ENCODE results near the gene FCAMR. TPM values are rescaled to one million over a fixed set of nuclear protein-coding genes. Genes with fewer than 3 reads are reported as not detected.

FCAMR gene
- total and polyA plus RNA-seq, 2 donors (not counting 1 experiment from before 2014, with no cell fraction given), result not detected

DNA sequence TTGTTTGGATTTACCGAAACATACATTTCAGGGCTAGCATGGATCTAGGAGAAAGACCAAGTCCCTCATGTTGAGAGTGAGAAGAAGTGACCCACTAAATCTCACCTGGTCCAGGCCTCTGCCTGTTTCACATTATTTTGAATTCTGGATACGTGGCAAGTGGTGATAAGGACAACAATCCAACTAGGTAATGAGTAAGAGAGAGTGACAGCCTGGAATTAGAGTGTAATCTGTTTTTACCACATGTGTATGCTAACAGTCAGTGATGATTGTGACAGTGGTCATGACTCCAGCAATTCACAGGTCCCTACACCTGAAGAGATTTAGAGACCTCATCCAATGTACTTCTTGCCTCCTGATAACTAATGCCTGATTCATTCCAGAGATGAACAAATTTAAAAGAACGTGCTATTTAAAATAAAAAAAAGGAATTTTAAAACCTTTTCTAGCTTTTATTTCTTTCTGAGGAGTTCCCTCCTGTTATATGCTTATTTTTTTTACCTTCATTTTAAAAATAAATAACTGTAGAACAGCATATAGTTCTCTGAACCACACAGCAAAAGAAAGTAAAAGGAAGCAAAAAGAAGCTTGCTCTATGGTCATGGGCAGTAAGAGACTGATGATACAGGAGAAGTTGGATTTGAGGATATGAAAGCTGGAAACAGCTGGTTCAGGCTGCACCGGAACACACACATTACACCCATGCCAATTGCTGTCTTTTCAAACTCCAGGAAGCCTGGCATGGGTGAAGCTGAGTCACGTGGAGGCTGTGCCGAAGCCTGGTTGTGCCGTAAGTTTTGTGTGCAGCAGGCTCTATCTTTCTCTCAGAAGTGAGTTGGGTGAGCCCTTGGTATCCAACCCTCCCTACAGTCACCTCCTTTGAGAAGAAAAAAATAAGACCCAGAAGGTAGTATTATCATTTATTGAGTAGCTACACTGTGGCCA is 47.6 kb upstream of the FCAMR start:
- no peaks in the 10 kb centered on the region for H4K20me1 ChIP-seq (ENCODE audit: control insufficient read depth, insufficient read depth, low read length, poor library complexity, severe bottlenecking)
- no peaks in the 10 kb centered on the region for H3K9me3 ChIP-seq (ENCODE audit: control extremely low read depth in 1 of 3, control insufficient read depth in 2 of 3, insufficient read depth in 1 of 3, low read length in 2 of 3)
- TF ChIP-seq EZH2 (IDR thresholded peaks at IDR 0.05; ENCODE audit: borderline replicate concordance, insufficient read depth, low read depth, low read length, poor library complexity, severe bottlenecking), result no peak
- TF ChIP-seq, protein P1, sequence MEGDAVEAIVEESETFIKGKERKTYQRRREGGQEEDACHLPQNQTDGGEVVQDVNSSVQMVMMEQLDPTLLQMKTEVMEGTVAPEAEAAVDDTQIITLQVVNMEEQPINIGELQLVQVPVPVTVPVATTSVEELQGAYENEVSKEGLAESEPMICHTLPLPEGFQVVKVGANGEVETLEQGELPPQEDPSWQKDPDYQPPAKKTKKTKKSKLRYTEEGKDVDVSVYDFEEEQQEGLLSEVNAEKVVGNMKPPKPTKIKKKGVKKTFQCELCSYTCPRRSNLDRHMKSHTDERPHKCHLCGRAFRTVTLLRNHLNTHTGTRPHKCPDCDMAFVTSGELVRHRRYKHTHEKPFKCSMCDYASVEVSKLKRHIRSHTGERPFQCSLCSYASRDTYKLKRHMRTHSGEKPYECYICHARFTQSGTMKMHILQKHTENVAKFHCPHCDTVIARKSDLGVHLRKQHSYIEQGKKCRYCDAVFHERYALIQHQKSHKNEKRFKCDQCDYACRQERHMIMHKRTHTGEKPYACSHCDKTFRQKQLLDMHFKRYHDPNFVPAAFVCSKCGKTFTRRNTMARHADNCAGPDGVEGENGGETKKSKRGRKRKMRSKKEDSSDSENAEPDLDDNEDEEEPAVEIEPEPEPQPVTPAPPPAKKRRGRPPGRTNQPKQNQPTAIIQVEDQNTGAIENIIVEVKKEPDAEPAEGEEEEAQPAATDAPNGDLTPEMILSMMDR (IDR thresholded peaks at IDR 0.05), result no peak
- no peak overlapping the region for H3K9ac ChIP-seq (ENCODE audit: low read length)
- no peak overlapping the region for H3K4me3 Mint-ChIP-seq
- H2AFZ ChIP-seq (ENCODE audit: insufficient read depth, low read depth, low read length, poor library complexity, severe bottlenecking), result no peak overlapping the region
- H3K4me1 ChIP-seq (ENCODE audit: control insufficient read depth in 2 of 2, insufficient read depth in 2 of 2, low read length in 2 of 2), result no peaks in the 10 kb centered on the region
- H3K9me3 Mint-ChIP-seq (ENCODE audit: insufficient read depth), result no peaks in the 10 kb centered on the region
- H3K79me2 ChIP-seq (ENCODE audit: control insufficient read depth, insufficient read depth, low read length), result no peaks in the 10 kb centered on the region
- H3K27me3 ChIP-seq (replicated peaks in 1 of 4; ENCODE audit: control extremely low read depth in 1 of 4, control insufficient read depth in 3 of 4, insufficient read depth in 4 of 4, low read length in 3 of 4), result peaks cover 0 to 17% (median 5%) of the 10 kb centered on the region in 4 experiments
- 20% methylated on average over 1 of the region's 7 CpGs for WGBS (ENCODE audit: insufficient coverage)
- H3K27me3 Mint-ChIP-seq, result peaks cover 47% of the 10 kb centered on the region
- no peak overlapping the region for H3K27ac ChIP-seq (ENCODE audit: low read length in 2 of 2)
- no peaks in the 10 kb centered on the region for H3K4me1 Mint-ChIP-seq
- no peak for DNase-seq
- intact Hi-C loops (cut with micrococcal nuclease), result no loop called here
- ChIA-PET POLR2A (no interaction called here), CTCF (interaction anchor here (2.0 kb wide), 1 partner anchor 13 kb away, joined by 11 read pairs; no protein-coding TSS in a partner anchor)
- H3K4me2 ChIP-seq (replicated peaks; ENCODE audit: low read depth, low read length, poor library complexity, severe bottlenecking), result no peak overlapping the region
- H3K36me3 ChIP-seq (replicated peaks in 1 of 2; ENCODE audit: control extremely low read depth in 1 of 2, control insufficient read depth in 1 of 2, extremely low read depth in 1 of 2, insufficient read depth in 2 of 2, low read length in 1 of 2), result no peaks in the 10 kb centered on the region
- H3K4me3 ChIP-seq (ENCODE audit: control extremely low read depth in 1 of 5, extremely low read depth in 1 of 5, insufficient read depth in 1 of 5, low read depth in 2 of 5, low read length in 4 of 5), result no peak overlapping the region
- no peak for ATAC-seq (ENCODE audit: low read depth)
- H3K27ac Mint-ChIP-seq, result no peak overlapping the region

DNA sequence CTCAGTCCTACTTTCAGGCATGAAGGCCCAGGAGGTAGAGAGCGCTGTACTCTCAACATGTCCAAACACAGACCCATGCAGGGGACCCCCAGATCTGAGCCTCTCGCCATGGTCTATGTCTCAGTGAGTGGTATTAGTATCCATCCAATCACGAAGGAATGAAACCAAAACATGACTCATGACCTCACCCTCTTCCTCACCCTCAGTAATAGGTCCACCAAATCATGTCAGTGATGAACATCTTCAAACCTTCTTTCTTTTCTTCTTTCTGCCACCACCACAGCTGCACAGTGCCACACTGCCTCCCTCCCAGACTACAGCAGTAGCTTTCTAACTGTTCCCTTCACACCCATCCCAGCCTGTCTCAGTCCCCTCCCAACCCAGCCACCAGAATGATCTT is 45.5 kb upstream of the FCAMR start:
- no peak for TF ChIP-seq EZH2 (IDR thresholded peaks at IDR 0.05; ENCODE audit: borderline replicate concordance, insufficient read depth, low read depth, low read length, poor library complexity, severe bottlenecking)
- TF ChIP-seq, protein P1 (IDR thresholded peaks at IDR 0.05), result no peak

More for the DNA sequence above, 45.5 kb upstream of the FCAMR start:
- H3K27ac Mint-ChIP-seq, result no peak overlapping the region
- peaks cover 0 to 15% (median 8%) of the 10 kb centered on the region in 4 experiments for H3K27me3 ChIP-seq (replicated peaks in 1 of 4; ENCODE audit: control extremely low read depth in 1 of 4, control insufficient read depth in 3 of 4, insufficient read depth in 4 of 4, low read length in 3 of 4)
- ChIA-PET POLR2A (no interaction called here), CTCF (interaction anchor here (1.2 kb wide), 1 partner anchor 60 kb away, joined by 3 read pairs; no protein-coding TSS in a partner anchor)
- H3K9ac ChIP-seq (ENCODE audit: low read length), result no peak overlapping the region
- ATAC-seq (ENCODE audit: low read depth) (no peak), DNase-seq (no peak)
- no peaks in the 10 kb centered on the region for H4K20me1 ChIP-seq (ENCODE audit: control insufficient read depth, insufficient read depth, low read length, poor library complexity, severe bottlenecking)
- 94% methylated on average over 2 of the region's 3 CpGs for WGBS (ENCODE audit: insufficient coverage)
- H3K4me1 ChIP-seq (ENCODE audit: control insufficient read depth in 2 of 2, insufficient read depth in 2 of 2, low read length in 2 of 2), result no peaks in the 10 kb centered on the region
- H3K4me2 ChIP-seq (replicated peaks; ENCODE audit: low read depth, low read length, poor library complexity, severe bottlenecking), result no peak overlapping the region
- no peak overlapping the region for H3K27ac ChIP-seq (ENCODE audit: low read length in 2 of 2)
- no peaks in the 10 kb centered on the region for H3K9me3 Mint-ChIP-seq (ENCODE audit: insufficient read depth)
- H3K4me3 ChIP-seq (ENCODE audit: control extremely low read depth in 1 of 5, extremely low read depth in 1 of 5, insufficient read depth in 1 of 5, low read depth in 2 of 5, low read length in 4 of 5), result no peak overlapping the region
- peaks cover 64% of the 10 kb centered on the region for H3K27me3 Mint-ChIP-seq
- H3K4me1 Mint-ChIP-seq, result no peaks in the 10 kb centered on the region
- intact Hi-C loops (cut with micrococcal nuclease), result no loop called here
- H2AFZ ChIP-seq (ENCODE audit: insufficient read depth, low read depth, low read length, poor library complexity, severe bottlenecking), result no peak overlapping the region
- no peaks in the 10 kb centered on the region for H3K9me3 ChIP-seq (ENCODE audit: control extremely low read depth in 1 of 3, control insufficient read depth in 2 of 3, insufficient read depth in 1 of 3, low read length in 2 of 3)
- H3K79me2 ChIP-seq (ENCODE audit: control insufficient read depth, insufficient read depth, low read length), result no peaks in the 10 kb centered on the region
- no peak overlapping the region for H3K4me3 Mint-ChIP-seq
- H3K36me3 ChIP-seq (replicated peaks in 1 of 2; ENCODE audit: control extremely low read depth in 1 of 2, control insufficient read depth in 1 of 2, extremely low read depth in 1 of 2, insufficient read depth in 2 of 2, low read length in 1 of 2), result no peaks in the 10 kb centered on the region
